ENCODE measurements around the gene ACKR2.

ACKR2 gene, protein sequence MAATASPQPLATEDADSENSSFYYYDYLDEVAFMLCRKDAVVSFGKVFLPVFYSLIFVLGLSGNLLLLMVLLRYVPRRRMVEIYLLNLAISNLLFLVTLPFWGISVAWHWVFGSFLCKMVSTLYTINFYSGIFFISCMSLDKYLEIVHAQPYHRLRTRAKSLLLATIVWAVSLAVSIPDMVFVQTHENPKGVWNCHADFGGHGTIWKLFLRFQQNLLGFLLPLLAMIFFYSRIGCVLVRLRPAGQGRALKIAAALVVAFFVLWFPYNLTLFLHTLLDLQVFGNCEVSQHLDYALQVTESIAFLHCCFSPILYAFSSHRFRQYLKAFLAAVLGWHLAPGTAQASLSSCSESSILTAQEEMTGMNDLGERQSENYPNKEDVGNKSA

DNA sequence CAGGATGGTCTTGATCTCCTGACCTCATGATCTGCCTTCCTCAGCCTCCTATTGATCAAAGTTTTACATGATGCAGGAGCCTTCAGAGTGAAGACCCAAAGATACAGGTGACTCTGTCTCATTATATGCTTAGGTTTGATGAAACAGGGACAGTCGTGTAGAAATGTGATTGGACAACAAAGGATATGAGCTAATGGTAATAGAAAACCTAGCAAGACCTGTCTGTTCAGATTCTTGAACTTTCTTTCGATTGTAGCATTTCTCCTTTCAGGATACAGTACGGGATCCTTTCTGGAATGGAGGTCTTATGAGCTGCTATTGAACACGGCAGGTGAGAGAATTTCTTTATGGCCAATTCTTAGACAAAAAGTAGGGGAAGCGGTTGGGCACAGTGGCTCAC is at the start of gene ACKR2:
ACKR2 (plus strand) TSS at position 244 of the 400 bp plus-strand sequence. CDS start 55,058 bp downstream, outside the sequence.
- no peak for DNase-seq (ENCODE audit: low spot score)

DNA sequence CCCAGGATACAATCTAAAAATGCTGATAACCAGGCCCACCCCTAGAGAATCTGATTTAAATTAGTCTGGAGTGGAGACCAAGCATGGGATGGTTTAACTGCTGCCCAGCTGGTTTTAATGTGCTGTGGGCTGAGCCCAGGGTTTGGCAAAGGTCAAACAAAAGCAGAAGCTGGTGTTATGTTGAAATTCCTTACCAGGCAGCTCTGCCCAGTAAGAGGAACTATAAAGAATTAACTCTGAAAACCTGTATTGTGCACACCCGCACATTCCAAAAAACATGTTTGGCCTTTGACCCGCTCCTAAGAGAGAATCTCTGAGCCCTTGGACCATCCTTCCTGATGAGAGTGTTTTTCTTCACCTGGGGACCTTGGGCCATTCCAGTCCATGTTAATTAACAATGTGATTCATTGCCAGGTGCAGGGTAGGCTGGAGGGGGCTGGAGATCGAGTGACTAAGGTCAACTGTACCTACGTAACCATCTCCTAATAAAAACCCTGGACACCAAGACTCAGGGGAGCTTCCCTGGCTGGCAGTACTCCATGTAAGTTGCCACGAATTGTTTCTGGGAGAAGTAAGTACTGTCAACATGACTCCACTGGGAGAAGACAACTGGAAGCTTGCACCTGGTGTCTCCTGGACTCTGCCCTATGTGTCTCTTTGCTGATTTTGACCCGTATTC is 47.1 kb upstream of the ACKR2 start:
- no peak for DNase-seq (ENCODE audit: low spot score)

DNA sequence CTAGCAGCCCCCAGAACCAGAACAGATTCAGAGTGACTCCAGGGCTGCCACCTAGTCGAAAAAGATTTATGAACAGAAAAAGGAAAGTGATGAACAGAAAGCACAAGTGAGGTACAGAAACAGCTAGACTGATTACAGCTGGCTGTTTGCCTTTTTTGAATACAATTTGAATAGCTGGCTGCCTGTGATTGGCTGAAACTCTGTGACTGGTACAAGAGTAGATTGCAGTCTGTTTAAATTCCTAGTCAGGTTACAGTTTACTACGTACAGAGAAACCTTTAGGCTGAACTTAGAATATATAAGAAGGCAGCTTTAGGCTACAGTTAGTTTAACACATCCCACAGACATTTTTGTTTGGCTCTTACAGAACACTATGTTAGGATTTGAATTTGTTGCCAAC is 46.2 kb upstream of the ACKR2 start:
- DNase-seq (ENCODE audit: low spot score): no peak

DNA sequence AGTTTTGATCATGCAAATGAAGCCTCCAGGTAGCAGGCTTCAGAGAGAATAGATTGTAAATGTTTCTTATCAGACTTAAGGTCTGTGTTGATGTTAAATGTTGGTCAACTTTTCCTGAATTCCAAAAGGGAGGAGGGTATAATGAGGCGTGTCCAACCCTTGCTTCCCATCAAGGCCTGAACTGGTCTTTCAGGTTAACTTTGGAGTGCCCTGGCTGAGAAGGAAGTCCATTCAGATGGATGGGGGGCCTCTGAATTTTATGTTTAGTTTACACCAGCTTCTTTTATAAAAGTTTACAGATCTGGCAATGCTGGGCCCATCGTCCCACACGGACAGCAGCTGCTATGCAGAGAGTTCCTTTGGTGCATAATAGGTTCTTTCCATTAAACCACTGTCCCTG is 45.1 kb upstream of the ACKR2 start:
- no peak for DNase-seq (ENCODE audit: low spot score)

DNA sequence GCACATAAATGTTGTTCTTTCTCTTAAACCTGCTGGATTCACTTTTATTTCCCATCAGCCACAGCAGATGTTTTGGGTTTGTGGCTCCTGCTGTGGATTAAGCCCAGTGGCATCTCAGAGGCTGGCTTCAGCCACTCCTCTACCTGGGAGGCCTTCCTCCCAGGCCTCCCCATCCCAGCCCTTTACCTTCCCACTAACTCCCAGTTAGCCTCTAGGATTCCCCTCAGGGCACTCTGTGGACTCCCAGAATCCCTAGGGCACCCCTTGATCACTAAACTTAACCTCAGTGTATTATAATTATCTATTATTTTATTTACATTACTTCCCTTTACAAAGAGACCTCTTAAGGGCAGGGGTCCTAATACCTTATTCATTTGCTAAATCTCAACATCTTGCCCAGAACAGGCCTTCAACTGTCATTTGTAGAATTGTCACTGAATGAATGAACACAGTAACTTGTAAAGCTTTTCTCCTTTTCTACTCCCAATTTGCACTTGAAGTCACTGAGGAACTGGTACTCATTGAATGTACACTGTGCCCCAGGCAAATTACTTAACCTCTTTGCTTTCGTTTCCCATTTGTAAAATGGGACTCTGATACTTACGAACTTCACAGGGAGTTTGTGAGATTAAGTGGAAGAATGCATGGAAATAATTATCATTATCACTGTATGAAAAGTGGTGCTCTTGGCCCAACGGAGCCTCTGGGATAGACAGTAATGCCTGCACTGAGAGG is 44.5 kb upstream of the ACKR2 start:
- DNase-seq (ENCODE audit: low spot score): no peak

DNA sequence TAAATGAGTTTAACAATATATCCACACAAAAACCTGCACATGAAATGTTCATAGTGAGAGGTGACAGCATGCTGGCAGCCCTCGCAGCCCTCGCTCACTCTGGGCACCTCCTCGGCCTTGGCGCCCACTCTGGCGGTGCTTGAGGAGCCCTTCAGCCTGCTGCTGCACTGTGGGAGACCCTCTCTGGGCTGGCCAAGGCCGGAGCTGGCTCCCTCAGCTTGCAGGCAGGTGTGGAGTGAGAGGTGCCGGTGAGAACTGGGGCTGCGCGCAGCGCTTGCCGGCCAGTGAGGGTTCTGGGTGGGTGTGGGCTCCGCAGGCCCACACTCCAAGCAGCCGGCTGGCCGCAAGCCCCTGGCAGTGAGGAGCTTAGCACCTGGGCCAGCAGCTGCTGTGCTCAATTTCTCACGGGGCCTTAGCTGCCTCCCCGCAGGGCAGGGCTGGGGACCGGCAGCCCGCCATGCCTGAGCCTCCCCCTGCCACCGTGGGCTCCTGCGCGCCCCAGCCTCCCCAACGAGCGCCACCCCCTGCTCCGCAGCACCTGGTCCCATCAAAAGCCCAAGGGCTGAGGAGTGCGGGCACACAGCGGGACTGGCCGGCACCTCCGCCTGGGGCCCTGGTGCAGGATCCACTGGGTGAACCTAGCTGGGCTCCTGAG is 39.6 kb upstream of the ACKR2 start:
- no peak for DNase-seq (ENCODE audit: low spot score)

DNA sequence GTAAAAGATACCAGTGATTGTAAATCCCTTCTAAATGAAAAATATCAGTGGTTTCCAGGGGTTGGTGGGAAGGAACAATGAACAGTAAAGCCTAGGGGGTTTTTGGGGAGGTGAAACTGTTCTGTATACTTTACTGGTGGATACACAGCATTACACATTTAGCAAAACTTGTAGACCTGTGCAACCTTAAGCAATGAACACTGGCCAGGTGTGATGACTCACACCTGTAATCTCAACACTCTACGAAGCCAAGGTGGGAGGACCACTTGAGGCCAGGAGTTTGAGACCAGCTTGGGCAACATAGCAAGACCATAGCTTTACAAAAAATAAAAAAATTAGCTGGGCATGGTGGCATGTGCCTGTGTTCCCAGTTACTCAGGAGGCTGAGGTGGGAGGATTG is 38.0 kb upstream of the ACKR2 start:
- DNase-seq (ENCODE audit: low spot score): no peak

DNA sequence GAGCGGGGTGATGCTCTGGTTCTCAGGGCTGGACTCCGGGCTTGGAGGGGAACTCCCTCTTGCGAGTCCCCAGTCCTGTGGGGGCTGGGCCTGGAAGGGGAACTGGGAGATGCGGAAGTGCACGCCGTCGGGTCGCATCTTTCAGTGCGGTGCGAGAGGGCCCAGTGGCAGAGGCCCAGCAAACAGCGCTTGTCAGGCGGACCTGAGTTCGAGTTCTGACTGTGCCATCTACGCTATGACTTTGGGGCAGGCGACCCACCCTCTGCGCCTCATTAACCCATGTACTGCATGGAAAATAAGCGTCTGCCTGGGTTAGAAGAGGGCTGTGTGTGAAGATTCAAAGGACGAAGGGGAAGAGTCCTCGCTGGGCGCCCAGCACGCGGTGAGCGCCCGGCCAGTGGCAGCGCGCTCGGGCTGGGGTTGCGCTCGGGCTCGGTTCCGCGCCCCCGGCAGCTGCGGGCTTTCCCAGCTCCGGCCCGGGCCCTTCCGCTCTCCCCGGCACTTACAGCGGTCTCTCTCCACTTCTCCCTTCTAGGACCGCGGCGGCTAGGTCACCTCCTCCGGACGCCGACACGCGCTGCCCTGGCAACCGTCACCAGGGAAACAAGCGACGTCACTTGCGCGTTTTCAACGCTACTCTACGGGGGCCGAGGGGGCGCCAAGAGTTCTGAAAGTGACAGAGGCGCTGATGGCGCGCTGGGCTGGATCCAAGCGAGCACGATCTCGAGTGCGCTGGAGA is 36.4 kb upstream of the ACKR2 start, which contains the start of gene CCDC13:
CCDC13 (minus strand) TSS at position 584 of the 739 bp plus-strand sequence. CDS start 14,908 bp downstream, outside the sequence.
- peak; percentile 82 for DNase-seq (ENCODE audit: low spot score)

DNA sequence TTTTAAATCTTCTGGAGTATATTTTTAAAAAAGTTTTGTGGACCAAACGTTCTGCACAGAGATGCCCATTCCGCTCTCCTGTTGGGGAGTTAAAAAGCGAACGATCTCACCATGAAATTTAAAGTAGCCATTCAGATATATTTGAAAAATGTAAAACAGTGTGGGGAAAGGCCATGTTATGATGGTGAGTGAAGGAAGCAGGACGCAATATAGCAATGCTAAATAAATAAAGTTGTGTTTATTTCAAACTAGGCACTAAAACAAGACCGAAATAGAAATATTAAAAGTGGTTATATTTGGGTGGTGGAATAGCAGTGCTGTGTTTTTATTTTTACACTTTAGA is 35.9 kb upstream of the ACKR2 start:
- no peak for DNase-seq (ENCODE audit: low spot score)

DNA sequence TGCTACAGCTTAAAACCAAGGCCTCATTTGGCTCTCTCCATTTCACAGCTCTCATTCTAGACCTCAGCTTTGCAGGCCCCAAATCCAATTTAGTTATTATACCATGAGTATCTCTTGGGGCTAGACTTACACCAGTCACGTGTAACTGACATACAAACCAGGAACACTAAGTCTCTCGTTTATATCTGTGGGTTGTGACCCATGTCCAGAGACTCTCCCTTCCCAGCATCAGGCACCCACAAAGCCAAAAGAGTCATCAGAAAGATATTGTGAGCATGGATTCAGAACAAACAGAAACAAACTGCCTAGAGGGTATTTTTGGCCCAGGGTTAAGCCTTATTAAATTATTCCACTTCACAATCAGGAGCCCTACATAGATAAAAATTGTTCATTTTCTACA is 30.6 kb upstream of the ACKR2 start:
- DNase-seq (ENCODE audit: low spot score): no peak

DNA sequence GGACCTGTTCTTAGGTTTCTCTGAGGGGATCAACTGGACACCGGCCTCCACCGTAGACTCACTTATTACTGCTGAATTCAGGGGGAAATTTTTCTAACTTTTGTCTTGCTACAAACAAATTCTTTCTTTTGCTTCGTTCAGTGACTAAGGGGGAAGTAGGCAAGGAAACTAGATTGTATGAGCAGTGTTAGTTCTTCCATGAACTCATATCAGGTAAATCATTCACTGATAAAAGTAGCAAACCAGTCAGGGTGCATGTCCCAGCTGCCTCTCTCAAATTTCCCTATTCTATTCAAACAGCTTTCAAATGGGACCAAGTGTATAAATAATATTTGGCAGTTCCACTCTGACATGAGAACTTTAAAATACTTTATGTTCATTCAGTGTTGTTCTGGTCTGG is 28.8 kb upstream of the ACKR2 start:
- no peak for DNase-seq (ENCODE audit: low spot score)

DNA sequence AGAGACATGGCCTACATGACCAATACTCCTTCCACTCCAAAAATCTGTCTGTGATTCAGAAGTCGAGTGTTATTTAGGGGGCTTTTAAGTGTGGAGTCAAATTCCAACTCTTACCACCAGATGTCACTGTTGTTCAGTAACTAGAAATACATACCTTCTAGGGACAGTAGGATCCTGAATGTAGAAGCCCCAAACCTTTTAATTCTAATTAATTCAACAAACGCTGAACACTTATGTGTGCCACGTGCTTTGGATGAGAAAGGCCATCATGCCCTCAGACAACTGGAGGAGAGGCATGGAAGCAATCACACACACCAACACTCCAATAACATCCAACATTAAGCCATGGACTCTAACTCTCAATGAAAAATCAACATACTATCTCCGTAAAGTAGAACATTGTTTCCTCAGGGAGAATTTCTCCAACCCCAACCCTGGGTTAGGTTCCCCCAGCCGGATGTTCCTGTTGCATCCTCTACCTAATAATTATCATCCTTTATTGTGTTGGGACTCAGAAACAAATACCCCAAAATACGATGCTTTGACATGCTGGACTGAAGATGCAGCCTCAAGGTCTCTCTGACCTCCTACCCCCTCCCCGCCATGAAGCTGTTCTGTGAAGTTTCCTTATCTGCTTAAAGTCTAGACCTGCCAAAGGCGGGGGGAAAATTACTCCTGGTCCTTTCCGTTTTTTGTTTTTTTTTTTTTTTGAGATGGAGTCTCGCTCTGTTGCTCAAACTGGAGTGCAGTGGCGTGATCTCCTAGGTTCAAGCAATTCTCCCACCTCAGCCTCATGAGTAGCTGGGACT is 28.1 kb upstream of the ACKR2 start:
- DNase-seq (ENCODE audit: low spot score): peak; percentile 57

DNA sequence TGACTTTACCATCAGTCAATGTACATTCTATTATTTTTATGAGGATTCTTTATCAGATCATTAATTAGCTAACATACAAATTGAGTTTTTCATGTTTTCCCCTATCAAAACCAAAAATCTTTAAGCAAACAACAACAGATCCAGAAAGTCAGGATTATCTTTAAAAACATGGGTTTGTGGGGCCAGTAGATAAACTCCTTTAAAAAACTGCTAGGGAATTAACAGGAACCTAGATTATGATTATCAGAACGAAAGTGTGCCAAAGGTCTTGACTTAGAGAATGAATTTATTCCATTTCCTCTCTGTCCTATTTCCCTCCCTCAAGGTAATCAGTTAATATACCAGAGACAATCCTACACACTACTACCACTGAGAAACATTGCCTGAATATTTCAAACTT is 23.0 kb upstream of the ACKR2 start:
- no peak for DNase-seq (ENCODE audit: low spot score)

DNA sequence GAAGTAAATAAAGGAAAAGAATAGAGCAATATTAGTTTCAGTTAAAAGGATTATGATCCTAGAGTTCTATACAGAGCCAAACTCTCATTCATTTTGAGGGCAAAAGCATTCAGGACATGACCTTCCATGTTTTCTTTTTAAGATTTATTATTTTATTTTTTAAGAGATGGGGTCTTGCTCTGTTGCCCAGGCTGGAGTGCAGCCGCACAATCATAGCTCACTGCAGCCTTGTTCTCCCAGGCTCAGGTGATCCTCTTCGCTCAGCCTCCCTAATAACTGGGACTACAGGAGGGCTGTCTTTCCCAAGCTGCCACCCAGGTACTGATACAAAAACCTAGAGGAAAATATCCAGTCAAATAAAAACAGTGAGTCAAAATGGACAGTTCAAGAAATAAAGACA is 22.6 kb upstream of the ACKR2 start:
- no peak for DNase-seq (ENCODE audit: low spot score)

DNA sequence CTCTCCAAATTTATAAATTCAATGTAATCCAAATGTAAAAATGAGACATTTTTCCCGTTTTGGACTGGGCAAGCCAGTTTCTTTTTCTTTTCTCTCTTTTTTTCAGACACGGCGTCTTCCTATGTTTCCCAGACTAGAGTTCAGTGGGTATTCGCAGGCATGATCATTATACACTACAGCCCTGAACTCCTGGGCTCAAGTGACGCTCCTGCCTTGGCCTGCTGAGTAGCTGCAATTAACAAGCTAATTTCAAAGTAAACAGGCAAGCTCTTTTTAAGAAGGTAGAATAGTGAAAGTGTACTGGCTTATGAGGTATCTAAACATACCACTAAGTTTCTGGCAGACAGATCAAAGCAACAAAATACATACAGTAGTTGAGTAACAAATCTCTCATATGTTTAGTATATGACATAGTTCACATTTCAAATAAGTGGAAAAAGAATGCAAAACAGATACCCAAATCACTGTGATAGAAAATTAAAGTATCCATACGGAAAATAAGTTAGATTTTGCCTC is 18.5 kb upstream of the ACKR2 start:
- DNase-seq (ENCODE audit: low spot score): no peak

DNA sequence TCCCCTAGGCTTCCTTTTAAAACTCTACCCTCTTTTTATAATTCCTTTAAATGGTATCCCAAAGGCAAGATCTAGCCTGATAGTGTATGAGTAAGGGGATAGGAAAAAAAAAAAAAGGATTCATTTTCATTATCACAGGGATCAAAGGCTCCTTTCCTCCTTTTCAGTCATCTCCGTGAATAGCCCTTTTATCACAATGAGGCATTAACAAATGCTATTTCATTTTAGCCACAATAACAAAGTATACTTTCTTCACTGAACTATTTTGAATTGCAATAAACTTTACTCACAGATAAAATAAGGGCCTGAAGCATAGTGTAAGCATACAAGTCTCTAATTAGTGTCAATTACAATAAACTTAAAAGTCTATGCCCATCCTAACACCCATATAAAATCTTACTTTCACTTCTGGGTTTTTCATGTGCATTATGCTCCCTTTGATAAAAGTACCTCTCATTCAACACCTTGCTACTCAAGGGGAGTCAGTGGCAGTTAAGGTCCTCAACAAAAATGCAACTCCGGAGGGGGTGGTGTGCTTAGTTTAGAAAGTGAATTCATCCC is 13.5 kb upstream of the ACKR2 start:
- no peak for DNase-seq (ENCODE audit: low spot score)

DNA sequence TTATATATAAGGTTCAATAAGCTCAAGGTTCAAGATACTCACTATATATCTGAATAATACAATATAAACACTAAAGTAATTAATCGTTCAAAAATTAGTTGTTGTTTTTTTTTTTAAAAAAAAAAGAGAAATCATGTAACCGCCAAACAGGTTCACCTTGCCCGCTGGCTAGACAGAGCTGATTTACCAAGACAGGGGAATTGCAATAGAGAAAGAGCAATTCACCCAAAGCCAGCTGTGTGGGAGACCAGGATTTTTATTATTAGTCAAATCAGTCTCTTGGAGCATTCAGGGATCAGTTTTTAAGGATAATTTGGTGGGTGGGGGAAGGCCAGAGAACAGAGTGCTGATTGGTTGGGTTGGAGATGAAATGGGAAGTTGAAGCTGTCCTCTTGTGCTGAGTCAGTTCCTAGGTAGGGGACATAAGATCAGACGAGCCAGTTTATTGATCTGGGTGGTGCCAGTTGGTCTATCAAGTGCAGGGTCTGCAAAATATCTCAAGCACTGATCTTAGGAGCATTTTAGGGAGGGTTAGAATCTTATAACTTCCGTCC is 12.8 kb upstream of the ACKR2 start:
- DNase-seq (ENCODE audit: low spot score): no peak

DNA sequence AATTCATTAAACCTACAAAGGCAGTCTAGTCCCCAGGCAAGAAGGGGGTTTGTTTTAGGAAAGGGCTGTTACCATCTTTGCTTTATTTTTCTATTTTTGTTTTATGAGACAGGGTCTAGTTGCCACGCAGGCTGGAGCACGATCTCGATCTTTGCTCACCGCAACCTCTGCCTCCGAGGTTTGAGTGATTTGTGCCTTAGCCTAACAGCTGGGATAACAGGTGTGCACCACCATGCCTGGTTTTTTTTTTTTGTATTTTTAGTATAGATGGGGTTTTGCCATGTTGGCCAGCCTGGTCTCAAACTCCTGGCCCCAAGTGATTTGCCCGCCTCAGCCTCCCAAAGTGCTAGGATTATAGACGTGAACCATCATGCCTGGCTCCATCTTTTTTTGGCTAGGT is 9.9 kb upstream of the ACKR2 start:
- DNase-seq (ENCODE audit: low spot score): no peak

DNA sequence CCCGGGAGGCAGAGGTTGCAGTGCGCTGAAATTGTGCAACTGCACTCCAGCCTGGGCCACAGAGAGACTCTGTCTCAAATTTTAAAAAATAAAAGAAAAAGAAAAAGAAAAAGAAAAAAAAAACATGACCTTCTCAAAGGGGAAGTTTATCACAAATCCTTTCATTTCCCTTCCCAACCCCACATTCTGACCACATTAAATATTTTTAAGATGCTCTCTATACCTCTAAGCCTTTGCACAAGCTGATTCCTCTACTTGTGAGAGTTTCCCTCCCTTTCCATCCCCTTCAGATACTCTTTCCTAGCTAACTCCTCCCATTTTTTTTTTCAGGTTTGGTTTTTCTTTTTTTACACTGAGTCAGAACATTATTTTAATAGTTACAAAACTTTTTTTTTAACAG is 9.0 kb upstream of the ACKR2 start:
- no peak for DNase-seq (ENCODE audit: low spot score)

DNA sequence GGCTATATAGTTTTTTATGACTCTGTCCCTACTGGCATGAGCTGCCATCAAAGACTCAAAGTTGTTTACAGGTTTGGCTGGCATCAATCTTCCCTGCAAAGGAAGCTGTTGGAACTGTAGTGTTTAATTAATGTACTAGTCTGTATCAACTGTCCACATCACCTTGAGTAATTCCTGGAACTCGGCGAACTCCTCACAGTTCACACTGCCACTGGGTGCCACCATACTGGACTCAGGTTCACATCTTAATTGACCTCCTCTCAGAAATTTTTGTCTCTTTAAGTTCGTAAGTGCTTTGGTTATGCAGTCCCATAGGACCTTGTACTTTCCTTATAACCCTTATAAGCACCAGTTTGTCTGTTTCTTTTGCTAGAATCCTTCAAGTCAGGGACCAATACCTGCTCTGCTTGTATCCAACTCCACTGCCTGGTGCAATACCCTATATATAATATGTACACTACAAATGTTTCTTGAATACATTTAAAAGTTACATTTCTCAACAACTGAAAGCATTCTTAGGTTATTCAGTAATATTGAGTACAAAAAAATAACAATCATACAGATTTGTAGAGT is 8.1 kb upstream of the ACKR2 start:
- no peak for DNase-seq (ENCODE audit: low spot score)
